Hippocampal formation (tissue), 2 donors: ENCODE data around the gene MVB12B.
A peak's percentile ranks its signal among the peaks of the same experiment; 100 is the strongest.

ENCODE experiments used
- DNase-seq, 2 donors: peaks; one replicate each; lab custom pipeline; 2025; lab: John Stamatoyannopoulos, UW

MVB12B gene

DNA sequence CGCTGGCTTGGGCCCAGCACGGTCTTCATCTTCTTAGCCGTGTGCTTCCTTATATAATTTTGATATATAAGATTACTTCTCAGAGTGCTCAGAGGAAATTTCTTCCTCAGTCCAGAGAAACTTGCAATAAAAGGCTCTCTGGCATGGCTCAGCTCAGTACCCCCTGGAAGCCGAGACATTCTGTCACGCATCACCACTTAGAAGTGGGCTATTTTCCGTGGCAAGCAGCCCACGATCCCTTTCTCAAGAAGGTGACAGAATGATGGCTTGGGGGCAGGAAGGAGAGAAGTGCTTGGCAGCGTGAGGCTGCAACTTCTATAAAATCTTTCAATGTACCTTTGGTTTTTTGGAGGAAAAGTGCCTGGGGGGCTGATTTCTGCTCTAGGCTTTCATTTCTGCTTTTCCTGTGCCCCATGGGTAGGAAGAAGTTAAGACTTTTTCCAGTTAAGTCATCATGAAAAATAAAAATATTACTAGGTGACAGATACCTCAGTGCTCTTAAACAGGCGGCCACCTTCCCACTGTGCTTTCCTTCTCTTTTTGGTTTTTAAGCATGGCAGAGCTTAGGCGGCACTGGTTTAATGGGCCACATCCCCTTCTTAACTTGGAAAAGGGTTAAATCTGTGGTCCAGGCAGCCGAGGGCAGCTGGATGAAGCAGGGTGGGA lies 104.6 kb downstream of the MVB12B start:
- DNase-seq: no peak

DNA sequence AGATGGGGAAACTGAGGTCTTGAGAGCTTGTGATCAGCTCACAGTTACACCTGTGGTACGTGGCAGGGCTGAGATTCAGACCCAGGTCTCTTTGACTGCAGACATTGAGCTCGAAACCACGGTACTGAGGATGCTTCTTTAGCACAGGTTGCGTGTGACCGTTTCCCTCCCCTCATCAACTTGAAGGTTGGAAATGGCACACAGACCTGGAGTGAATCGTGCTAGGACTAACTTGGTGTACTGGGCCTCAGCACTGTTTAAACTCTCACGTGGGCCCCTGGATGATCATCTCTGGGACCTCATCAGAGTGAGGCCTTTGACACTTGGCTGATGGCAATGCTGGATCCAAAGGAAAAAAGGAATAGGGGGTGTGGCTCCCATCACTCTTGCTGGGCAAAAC lies 106.0 kb downstream of the MVB12B start:
- DNase-seq: no peak

GRCh38 chr9:126435105-126435504 lies 108.5 kb downstream of the MVB12B start:
- DNase-seq: no peak

- DNase-seq: no peak
Measured at GRCh38 chr9:126435626-126436025, 109.0 kb downstream of the MVB12B start.

GRCh38 chr9:126436545-126437267 lies 110.1 kb downstream of the MVB12B start:
- no peak for DNase-seq

DNA sequence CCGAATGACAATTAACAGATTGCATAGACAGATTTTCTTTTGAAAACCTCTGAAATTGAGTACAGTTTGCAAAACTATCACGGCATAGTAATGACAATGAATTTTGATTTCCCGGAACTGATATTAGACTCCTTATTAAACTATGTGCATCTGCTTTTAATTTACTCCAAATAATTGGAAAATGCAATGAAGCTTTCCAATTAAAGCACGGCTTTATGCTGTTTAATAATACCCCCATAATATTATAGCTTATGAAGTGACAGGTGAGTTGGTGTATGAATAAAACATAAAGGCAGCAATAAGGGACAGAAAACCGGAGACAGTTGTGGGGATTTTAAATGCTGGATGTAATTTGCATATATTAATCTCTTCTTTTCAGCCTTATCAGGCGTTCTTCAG lies 110.6 kb downstream of the MVB12B start:
- no peak for DNase-seq

DNA sequence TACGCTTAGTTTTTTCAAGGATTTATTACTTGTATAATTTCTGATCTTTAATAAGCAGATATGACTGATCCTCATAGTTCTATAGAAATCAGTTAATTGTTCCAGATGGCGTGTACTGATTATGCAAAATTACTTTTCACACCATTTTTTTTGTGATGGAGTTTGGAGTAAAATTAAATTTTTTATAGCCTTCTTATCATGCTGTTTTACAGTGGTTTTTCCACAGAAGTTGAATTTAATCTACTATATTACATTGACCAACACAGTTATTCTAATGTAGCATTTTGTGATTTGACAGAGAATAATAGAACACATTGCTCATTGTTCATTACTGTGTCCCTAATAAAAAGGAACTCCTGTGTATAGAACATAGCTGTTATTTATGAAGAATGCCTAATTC lies 111.1 kb downstream of the MVB12B start:
- DNase-seq: no peak

GRCh38 chr9:126438741-126439401 lies 112.2 kb downstream of the MVB12B start:
- no peak for DNase-seq

- no peak for DNase-seq
Measured at GRCh38 chr9:126439402-126439765, 112.8 kb downstream of the MVB12B start.

DNA sequence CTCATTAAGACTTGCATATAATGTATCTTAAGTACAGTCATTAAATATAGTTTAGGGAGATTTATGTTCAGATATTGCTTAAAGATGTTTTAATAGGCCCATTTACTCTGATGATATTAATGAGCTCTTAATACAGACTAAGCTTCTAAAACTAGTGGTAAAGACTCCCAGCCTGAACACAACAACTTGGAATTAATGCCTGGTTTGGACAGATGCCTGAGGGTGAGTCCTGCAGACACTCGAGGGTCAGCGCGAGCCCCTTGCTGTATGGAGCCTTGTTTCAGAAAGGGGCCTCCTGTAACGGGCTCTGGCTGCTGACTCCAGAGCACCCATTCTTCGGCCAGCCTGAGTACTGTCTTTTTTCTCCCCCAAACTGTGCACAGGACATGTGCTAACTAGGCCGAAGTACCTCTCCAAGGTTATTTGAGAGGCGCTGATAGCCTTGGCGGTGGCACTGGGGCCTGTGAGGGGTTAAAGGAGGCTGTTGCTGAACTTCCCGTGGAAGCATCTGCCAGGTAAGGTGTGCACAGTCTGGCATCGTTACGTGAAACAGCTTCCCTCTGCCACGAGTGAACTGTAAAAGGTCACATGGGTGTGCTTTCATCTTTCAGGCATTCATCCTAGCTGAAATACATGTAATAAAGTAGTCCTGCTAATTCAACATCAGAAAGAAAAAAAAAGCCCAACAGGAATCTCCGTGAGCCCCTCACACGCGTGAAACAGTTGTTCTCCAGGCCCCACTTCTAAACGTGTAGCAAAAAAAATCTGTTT lies 113.4 kb downstream of the MVB12B start:
- DNase-seq: no peak

- DNase-seq: peak; percentile 64 to 89
Measured at GRCh38 chr9:126440940-126441339, 114.3 kb downstream of the MVB12B start.

DNA sequence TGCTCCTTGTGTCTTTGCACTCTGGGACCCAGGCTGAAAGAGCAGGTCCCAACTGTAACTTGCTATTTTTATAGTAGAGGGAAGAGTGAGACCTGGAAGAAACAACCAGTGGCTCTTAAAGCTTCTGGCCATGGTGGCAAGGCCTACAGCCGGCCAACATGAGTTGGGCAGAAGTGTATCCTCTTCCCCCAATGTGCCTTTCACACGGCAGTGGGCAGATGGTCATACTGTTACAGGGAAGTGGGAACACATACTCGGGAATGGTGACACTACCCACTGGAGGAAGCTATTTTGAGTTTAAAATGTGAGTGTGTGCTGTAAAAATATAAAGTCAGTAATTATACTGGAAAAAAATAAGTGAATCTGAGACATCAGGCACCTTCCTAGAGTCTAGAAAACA lies 116.0 kb downstream of the MVB12B start:
- DNase-seq: no peak

- no peak for DNase-seq
Measured at GRCh38 chr9:126443144-126443543, 116.5 kb downstream of the MVB12B start.

DNA sequence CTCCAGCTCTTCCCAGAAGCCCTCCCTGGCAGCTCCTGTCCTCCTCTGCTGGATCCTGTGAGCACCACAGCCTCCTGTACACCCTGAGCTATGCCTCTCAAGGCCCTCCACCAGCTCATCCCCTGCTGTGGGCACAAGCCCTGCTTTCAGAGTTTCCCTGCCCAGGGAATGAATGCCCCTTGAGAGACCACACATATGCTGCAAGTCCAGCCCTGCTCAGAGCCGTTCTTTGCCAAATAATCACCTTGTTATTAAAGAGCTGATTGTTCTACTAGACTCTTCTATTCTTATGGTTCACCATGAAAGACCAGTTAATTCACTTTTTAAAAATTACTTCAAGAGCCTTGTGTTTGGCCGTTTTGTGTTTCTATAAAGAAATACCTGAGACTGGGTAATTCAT lies 121.5 kb downstream of the MVB12B start:
- no peak for DNase-seq

- no peak for DNase-seq
Measured at GRCh38 chr9:126448865-126449577, 122.4 kb downstream of the MVB12B start.

GRCh38 chr9:126449725-126450667 lies 123.4 kb downstream of the MVB12B start:
- no peak for DNase-seq

DNA sequence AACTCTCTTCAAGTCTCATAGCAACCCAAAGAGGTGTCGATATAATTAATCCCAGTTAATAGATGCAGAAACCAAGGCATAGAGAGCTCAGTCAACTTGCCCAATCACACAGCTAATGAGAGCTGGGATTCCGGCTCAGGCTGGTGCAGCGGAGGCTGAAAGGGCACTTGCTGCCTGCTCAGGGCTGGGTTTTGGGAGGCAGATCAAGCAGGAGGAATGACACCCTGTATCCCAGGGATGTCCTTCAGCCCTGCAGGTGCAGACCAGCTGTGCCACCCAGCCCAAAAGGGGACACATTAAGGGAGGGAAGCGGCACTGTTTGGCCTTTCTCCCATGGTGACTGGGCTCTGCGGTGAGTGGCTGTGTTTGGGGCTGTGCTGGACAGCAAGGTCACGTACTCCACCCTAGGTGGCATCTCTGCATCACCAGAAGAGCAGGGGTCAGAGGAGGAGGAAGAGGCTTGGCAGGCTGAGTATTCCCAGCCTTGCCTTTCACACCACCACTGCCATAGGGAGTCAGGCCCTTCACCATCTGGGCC lies 124.1 kb downstream of the MVB12B start:
- DNase-seq: no peak

GRCh38 chr9:126451316-126451885 lies 124.8 kb downstream of the MVB12B start:
- DNase-seq: no peak

DNA sequence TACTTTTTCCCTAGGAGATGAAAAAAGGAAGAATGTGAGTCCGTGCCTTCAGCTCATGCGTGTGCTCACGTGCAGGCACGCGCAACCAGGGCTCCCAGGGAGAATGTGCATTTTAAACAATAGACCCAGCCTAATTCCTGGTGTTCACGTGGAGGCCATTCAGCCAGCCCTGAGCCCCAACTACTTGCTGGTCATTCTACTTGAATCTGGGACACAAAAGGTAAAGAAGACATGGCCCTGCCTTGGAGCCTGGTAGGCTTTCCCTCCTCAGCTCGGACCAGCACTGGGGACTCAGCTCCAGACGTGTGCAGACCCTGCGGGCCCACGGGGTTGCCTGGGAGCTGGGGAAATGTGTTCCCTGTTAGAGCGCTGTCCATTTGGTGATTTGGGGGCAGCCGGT lies 125.5 kb downstream of the MVB12B start:
- DNase-seq: no peak
